NCI-H748 treated with DMSO at 0.1 percent for 48 hours (cell line): Measurements from ENCODE around the gene FUOM.

Experiments
- DNase-seq: peaks from one replicate; lab custom pipeline; 2025; lab: John Stamatoyannopoulos, UW

FUOM gene

GRCh38 chr10:133350283-133350949, 7.4 kb downstream of the FUOM start:
- no peak for DNase-seq

- no peak for DNase-seq
Measured at GRCh38 chr10:133349577-133350011, 8.2 kb downstream of the FUOM start.

- DNase-seq: no peak
Measured at GRCh38 chr10:133349160-133349568, 8.7 kb downstream of the FUOM start.

GRCh38 chr10:133347710-133348517, 9.9 kb downstream of the FUOM start:
- DNase-seq: no peak

GRCh38 chr10:133346413-133346812, 11.4 kb downstream of the FUOM start:
- no peak for DNase-seq

- DNase-seq: no peak
Measured at GRCh38 chr10:133344236-133344635, 13.6 kb downstream of the FUOM start.

GRCh38 chr10:133343558-133343957, 14.3 kb downstream of the FUOM start:
- no peak for DNase-seq

- DNase-seq: no peak
Measured at GRCh38 chr10:133342942-133343341, 14.9 kb downstream of the FUOM start.

GRCh38 chr10:133341983-133342382, 15.8 kb downstream of the FUOM start:
- no peak for DNase-seq

- no peak for DNase-seq
Measured at GRCh38 chr10:133339708-133340380, 18.0 kb downstream of the FUOM start.

- no peak for DNase-seq
Measured at GRCh38 chr10:133338080-133339071, 19.4 kb downstream of the FUOM start.

- no peak for DNase-seq
Measured at GRCh38 chr10:133337370-133337725, 20.5 kb downstream of the FUOM start.

- no peak for DNase-seq
Measured at GRCh38 chr10:133336577-133337369, 21.0 kb downstream of the FUOM start, which contains the start of gene CALY. TSS of gene CALY (minus strand) at chr10:133336896. CDS start at chr10:133328989, 7,907 bp downstream.

GRCh38 chr10:133336118-133336576, 21.7 kb downstream of the FUOM start:
- DNase-seq: no peak

- DNase-seq: peak; percentile 4
Measured at GRCh38 chr10:133335246-133336117, 22.3 kb downstream of the FUOM start.

GRCh38 chr10:133334503-133335245, 23.1 kb downstream of the FUOM start:
- no peak for DNase-seq

GRCh38 chr10:133332936-133333699, 24.7 kb downstream of the FUOM start:
- DNase-seq: no peak
